ENCODE data around the gene DNAI2.

DNAI2 gene

GRCh38 chr17:74330446-74330845 lies 56.4 kb downstream of the DNAI2 start:
- no peak for TF ChIP-seq JUND (IDR thresholded peaks at IDR 0.05; ENCODE audit: low read depth)
- in situ Hi-C loops (cut with HindIII; ENCODE audit: low pct_unique_long_range_greater_than_20kb, low sequenced_read_pairs), result no loop called here
- no peak for DNase-seq (ENCODE audit: low read depth in 1 of 2, low spot score in 1 of 2)

GRCh38 chr17:74332017-74332650 lies 58.1 kb downstream of the DNAI2 start:
- in situ Hi-C loops (cut with HindIII; ENCODE audit: low pct_unique_long_range_greater_than_20kb, low sequenced_read_pairs), result no loop called here
- no peak for DNase-seq (ENCODE audit: low read depth in 1 of 2, low spot score in 1 of 2)
- TF ChIP-seq JUND (IDR thresholded peaks at IDR 0.05; ENCODE audit: low read depth), result no peak

- no peak for DNase-seq (ENCODE audit: low read depth in 1 of 2, low spot score in 1 of 2)
- in situ Hi-C loops (cut with HindIII; ENCODE audit: low pct_unique_long_range_greater_than_20kb, low sequenced_read_pairs), result no loop called here
- TF ChIP-seq JUND (IDR thresholded peaks at IDR 0.05; ENCODE audit: low read depth), result no peak
Observed at GRCh38 chr17:74332763-74333283, 58.8 kb downstream of the DNAI2 start.

GRCh38 chr17:74334393-74335039 lies 60.5 kb downstream of the DNAI2 start:
- in situ Hi-C loops (cut with HindIII; ENCODE audit: low pct_unique_long_range_greater_than_20kb, low sequenced_read_pairs), result no loop called here
- TF ChIP-seq JUND (IDR thresholded peaks at IDR 0.05; ENCODE audit: low read depth), result no peak
- DNase-seq (ENCODE audit: low read depth in 1 of 2, low spot score in 1 of 2), result peak in 1 of 2 experiments; percentile 48

- in situ Hi-C loops (cut with HindIII; ENCODE audit: low pct_unique_long_range_greater_than_20kb, low sequenced_read_pairs), result no loop called here
- no peak for DNase-seq (ENCODE audit: low read depth in 1 of 2, low spot score in 1 of 2)
- TF ChIP-seq JUND (IDR thresholded peaks at IDR 0.05; ENCODE audit: low read depth), result no peak
Observed at GRCh38 chr17:74335529-74336062, 61.6 kb downstream of the DNAI2 start.

- TF ChIP-seq JUND (IDR thresholded peaks at IDR 0.05; ENCODE audit: low read depth), result no peak
- in situ Hi-C loops (cut with HindIII; ENCODE audit: low pct_unique_long_range_greater_than_20kb, low sequenced_read_pairs), result no loop called here
Observed at GRCh38 chr17:74336307-74336706, 62.3 kb downstream of the DNAI2 start.

GRCh38 chr17:74337834-74338500 lies 63.9 kb downstream of the DNAI2 start:
- in situ Hi-C loops (cut with HindIII; ENCODE audit: low pct_unique_long_range_greater_than_20kb, low sequenced_read_pairs), result no loop called here
- no peak for TF ChIP-seq JUND (IDR thresholded peaks at IDR 0.05; ENCODE audit: low read depth)

More at GRCh38 chr17:74336307-74336706, 62.3 kb downstream of the DNAI2 start:
- DNase-seq (ENCODE audit: low read depth in 1 of 2, low spot score in 1 of 2), result no peak

GRCh38 chr17:74339537-74340195 lies 65.6 kb downstream of the DNAI2 start:
- no peak for TF ChIP-seq JUND (IDR thresholded peaks at IDR 0.05; ENCODE audit: low read depth)
- no peak for DNase-seq (ENCODE audit: low read depth in 1 of 2, low spot score in 1 of 2)
- in situ Hi-C loops (cut with HindIII; ENCODE audit: low pct_unique_long_range_greater_than_20kb, low sequenced_read_pairs), result no loop called here

More at GRCh38 chr17:74337834-74338500, 63.9 kb downstream of the DNAI2 start:
- DNase-seq (ENCODE audit: low read depth in 1 of 2, low spot score in 1 of 2), result no peak

- no peak for TF ChIP-seq JUND (IDR thresholded peaks at IDR 0.05; ENCODE audit: low read depth)
- DNase-seq (ENCODE audit: low read depth in 1 of 2, low spot score in 1 of 2), result no peak
- in situ Hi-C loops (cut with HindIII; ENCODE audit: low pct_unique_long_range_greater_than_20kb, low sequenced_read_pairs), result no loop called here
Observed at GRCh38 chr17:74340470-74341023, 66.5 kb downstream of the DNAI2 start.

GRCh38 chr17:74342224-74342623 lies 68.2 kb downstream of the DNAI2 start:
- in situ Hi-C loops (cut with HindIII; ENCODE audit: low pct_unique_long_range_greater_than_20kb, low sequenced_read_pairs), result no loop called here
- no peak for TF ChIP-seq JUND (IDR thresholded peaks at IDR 0.05; ENCODE audit: low read depth)

GRCh38 chr17:74343121-74343520 lies 69.1 kb downstream of the DNAI2 start:
- TF ChIP-seq JUND (IDR thresholded peaks at IDR 0.05; ENCODE audit: low read depth), result no peak
- in situ Hi-C loops (cut with HindIII; ENCODE audit: low pct_unique_long_range_greater_than_20kb, low sequenced_read_pairs), result no loop called here
- no peak for DNase-seq (ENCODE audit: low read depth in 1 of 2, low spot score in 1 of 2)

More at GRCh38 chr17:74342224-74342623, 68.2 kb downstream of the DNAI2 start:
- no peak for DNase-seq (ENCODE audit: low read depth in 1 of 2, low spot score in 1 of 2)

Data from T47D (cell line).